Measurements from ENCODE around the gene RPH3AL.
A peak's percentile ranks its signal among the peaks of the same experiment; 100 is the strongest.

The RPH3AL gene

GRCh38 chr17:263271-263670 is 89.3 kb downstream of the RPH3AL start:
- H3K4me1 ChIP-seq (ENCODE audit: control insufficient read depth in 1 of 2, insufficient read depth in 2 of 2, low read length in 2 of 2) = peaks cover 0 to 5% of the 10 kb centered on the region in 2 donors
- H3K27ac ChIP-seq (ENCODE audit: low read depth, low read length) = no peak overlapping the region
- H3K4me3 ChIP-seq (ENCODE audit: low read depth in 1 of 2, low read length in 2 of 2) = no peak overlapping the region
- H3K9me3 ChIP-seq (ENCODE audit: control insufficient read depth in 1 of 2, low read length in 2 of 2) = no peaks in the 10 kb centered on the region
- no peak overlapping the region for H3K9ac ChIP-seq (ENCODE audit: low read depth in 1 of 2, low read length in 2 of 2)
- peaks cover 12 to 14% of the 10 kb centered on the region in 2 donors for H3K36me3 ChIP-seq (ENCODE audit: control insufficient read depth in 1 of 2, insufficient read depth in 2 of 2, low read length in 2 of 2)
- no peaks in the 10 kb centered on the region for H3K27me3 ChIP-seq (ENCODE audit: control insufficient read depth in 1 of 2, insufficient read depth in 2 of 2, low read length in 2 of 2)

- peaks cover 0 to under 1% of the 10 kb centered on the region in 2 donors for H3K4me1 ChIP-seq (ENCODE audit: control insufficient read depth in 1 of 2, insufficient read depth in 2 of 2, low read length in 2 of 2)
- peaks cover 12 to 17% of the 10 kb centered on the region in 2 donors for H3K36me3 ChIP-seq (ENCODE audit: control insufficient read depth in 1 of 2, insufficient read depth in 2 of 2, low read length in 2 of 2)
- H3K27ac ChIP-seq (ENCODE audit: low read depth, low read length) = no peak overlapping the region
Observed at GRCh38 chr17:261635-262034, 91.0 kb downstream of the RPH3AL start.

GRCh38 chr17:260944-261343 is 91.7 kb downstream of the RPH3AL start:
- Histone ChIP-seq H3K9me3 (ENCODE audit: control insufficient read depth in 1 of 2, low read length in 2 of 2) (no peaks in the 10 kb centered on the region), H3K27ac (ENCODE audit: low read depth, low read length) (peak overlapping the region; percentile 10), H3K9ac (ENCODE audit: low read depth in 1 of 2, low read length in 2 of 2) (no peak overlapping the region), H3K36me3 (ENCODE audit: control insufficient read depth in 1 of 2, insufficient read depth in 2 of 2, low read length in 2 of 2) (peaks cover 12 to 17% of the 10 kb centered on the region in 2 donors), H3K4me1 (ENCODE audit: control insufficient read depth in 1 of 2, insufficient read depth in 2 of 2, low read length in 2 of 2) (no peaks in the 10 kb centered on the region), H3K4me3 (ENCODE audit: low read depth in 1 of 2, low read length in 2 of 2) (no peak overlapping the region), H3K27me3 (ENCODE audit: control insufficient read depth in 1 of 2, insufficient read depth in 2 of 2, low read length in 2 of 2) (no peaks in the 10 kb centered on the region)

More at GRCh38 chr17:261635-262034, 91.0 kb downstream of the RPH3AL start:
- Histone ChIP-seq H3K9ac (ENCODE audit: low read depth in 1 of 2, low read length in 2 of 2) (no peak overlapping the region), H3K9me3 (ENCODE audit: control insufficient read depth in 1 of 2, low read length in 2 of 2) (no peaks in the 10 kb centered on the region), H3K27me3 (ENCODE audit: control insufficient read depth in 1 of 2, insufficient read depth in 2 of 2, low read length in 2 of 2) (no peaks in the 10 kb centered on the region), H3K4me3 (ENCODE audit: low read depth in 1 of 2, low read length in 2 of 2) (no peak overlapping the region)

- Histone ChIP-seq H3K9ac (ENCODE audit: low read depth in 1 of 2, low read length in 2 of 2) (no peak overlapping the region), H3K36me3 (ENCODE audit: control insufficient read depth in 1 of 2, insufficient read depth in 2 of 2, low read length in 2 of 2) (peaks cover 12 to 17% of the 10 kb centered on the region in 2 donors), H3K9me3 (ENCODE audit: control insufficient read depth in 1 of 2, low read length in 2 of 2) (no peaks in the 10 kb centered on the region), H3K27me3 (ENCODE audit: control insufficient read depth in 1 of 2, insufficient read depth in 2 of 2, low read length in 2 of 2) (no peaks in the 10 kb centered on the region), H3K4me3 (ENCODE audit: low read depth in 1 of 2, low read length in 2 of 2) (no peak overlapping the region), H3K27ac (ENCODE audit: low read depth, low read length) (no peak overlapping the region), H3K4me1 (ENCODE audit: control insufficient read depth in 1 of 2, insufficient read depth in 2 of 2, low read length in 2 of 2) (no peaks in the 10 kb centered on the region)
Observed at GRCh38 chr17:260031-260791, 92.4 kb downstream of the RPH3AL start.

- Histone ChIP-seq H3K9ac (ENCODE audit: low read depth in 1 of 2, low read length in 2 of 2) (no peak overlapping the region), H3K36me3 (ENCODE audit: control insufficient read depth in 1 of 2, insufficient read depth in 2 of 2, low read length in 2 of 2) (peaks cover 12 to 16% of the 10 kb centered on the region in 2 donors), H3K27ac (ENCODE audit: low read depth, low read length) (no peak overlapping the region), H3K4me3 (ENCODE audit: low read depth in 1 of 2, low read length in 2 of 2) (no peak overlapping the region), H3K27me3 (ENCODE audit: control insufficient read depth in 1 of 2, insufficient read depth in 2 of 2, low read length in 2 of 2) (no peaks in the 10 kb centered on the region), H3K9me3 (ENCODE audit: control insufficient read depth in 1 of 2, low read length in 2 of 2) (no peaks in the 10 kb centered on the region), H3K4me1 (ENCODE audit: control insufficient read depth in 1 of 2, insufficient read depth in 2 of 2, low read length in 2 of 2) (no peaks in the 10 kb centered on the region)
Observed at GRCh38 chr17:259341-259976, 93.1 kb downstream of the RPH3AL start.

- Histone ChIP-seq H3K4me1 (ENCODE audit: control insufficient read depth in 1 of 2, insufficient read depth in 2 of 2, low read length in 2 of 2) (no peaks in the 10 kb centered on the region), H3K27ac (ENCODE audit: low read depth, low read length) (no peak overlapping the region), H3K36me3 (ENCODE audit: control insufficient read depth in 1 of 2, insufficient read depth in 2 of 2, low read length in 2 of 2) (peaks cover 12% of the 10 kb centered on the region in 2 donors), H3K9ac (ENCODE audit: low read depth in 1 of 2, low read length in 2 of 2) (no peak overlapping the region), H3K4me3 (ENCODE audit: low read depth in 1 of 2, low read length in 2 of 2) (no peak overlapping the region), H3K9me3 (ENCODE audit: control insufficient read depth in 1 of 2, low read length in 2 of 2) (no peaks in the 10 kb centered on the region), H3K27me3 (ENCODE audit: control insufficient read depth in 1 of 2, insufficient read depth in 2 of 2, low read length in 2 of 2) (no peaks in the 10 kb centered on the region)
Observed at GRCh38 chr17:258906-259305, 93.7 kb downstream of the RPH3AL start.

GRCh38 chr17:258045-258734 is 94.4 kb downstream of the RPH3AL start:
- Histone ChIP-seq H3K4me3 (ENCODE audit: low read depth in 1 of 2, low read length in 2 of 2) (no peak overlapping the region), H3K9ac (ENCODE audit: low read depth in 1 of 2, low read length in 2 of 2) (no peak overlapping the region), H3K27me3 (ENCODE audit: control insufficient read depth in 1 of 2, insufficient read depth in 2 of 2, low read length in 2 of 2) (no peaks in the 10 kb centered on the region), H3K36me3 (ENCODE audit: control insufficient read depth in 1 of 2, insufficient read depth in 2 of 2, low read length in 2 of 2) (peaks cover 6 to 7% of the 10 kb centered on the region in 2 donors), H3K9me3 (ENCODE audit: control insufficient read depth in 1 of 2, low read length in 2 of 2) (no peaks in the 10 kb centered on the region), H3K27ac (ENCODE audit: low read depth, low read length) (no peak overlapping the region), H3K4me1 (ENCODE audit: control insufficient read depth in 1 of 2, insufficient read depth in 2 of 2, low read length in 2 of 2) (no peaks in the 10 kb centered on the region)

- Histone ChIP-seq H3K9ac (ENCODE audit: low read depth in 1 of 2, low read length in 2 of 2) (no peak overlapping the region), H3K4me3 (ENCODE audit: low read depth in 1 of 2, low read length in 2 of 2) (no peak overlapping the region), H3K36me3 (ENCODE audit: control insufficient read depth in 1 of 2, insufficient read depth in 2 of 2, low read length in 2 of 2) (peaks cover 0 to 4% of the 10 kb centered on the region in 2 donors), H3K9me3 (ENCODE audit: control insufficient read depth in 1 of 2, low read length in 2 of 2) (no peaks in the 10 kb centered on the region), H3K27ac (ENCODE audit: low read depth, low read length) (no peak overlapping the region), H3K27me3 (ENCODE audit: control insufficient read depth in 1 of 2, insufficient read depth in 2 of 2, low read length in 2 of 2) (no peaks in the 10 kb centered on the region), H3K4me1 (ENCODE audit: control insufficient read depth in 1 of 2, insufficient read depth in 2 of 2, low read length in 2 of 2) (no peaks in the 10 kb centered on the region)
Observed at GRCh38 chr17:253091-253846, 99.3 kb downstream of the RPH3AL start.

GRCh38 chr17:252456-252855 is 100.2 kb downstream of the RPH3AL start:
- H3K27ac ChIP-seq (ENCODE audit: low read depth, low read length) = no peak overlapping the region
- H3K36me3 ChIP-seq (ENCODE audit: control insufficient read depth in 1 of 2, insufficient read depth in 2 of 2, low read length in 2 of 2) = no peaks in the 10 kb centered on the region
- no peaks in the 10 kb centered on the region for H3K9me3 ChIP-seq (ENCODE audit: control insufficient read depth in 1 of 2, low read length in 2 of 2)
- no peak overlapping the region for H3K4me3 ChIP-seq (ENCODE audit: low read depth in 1 of 2, low read length in 2 of 2)
- H3K4me1 ChIP-seq (ENCODE audit: control insufficient read depth in 1 of 2, insufficient read depth in 2 of 2, low read length in 2 of 2) = no peaks in the 10 kb centered on the region
- H3K27me3 ChIP-seq (ENCODE audit: control insufficient read depth in 1 of 2, insufficient read depth in 2 of 2, low read length in 2 of 2) = no peaks in the 10 kb centered on the region
- H3K9ac ChIP-seq (ENCODE audit: low read depth in 1 of 2, low read length in 2 of 2) = no peak overlapping the region

All from duodenal mucosa (tissue), 2 donors.